Hematopoietic multipotent progenitor cell treated with erythropoietin and hydrocortisone succinate and interleukin-3 and kit ligand, for 15 days (in vitro differentiated cells): ENCODE measurements around the gene ZBTB7C.
A peak's percentile ranks its signal among the peaks of the same experiment; 100 is the strongest.

Experiments
- DNase-seq: peaks from one replicate; pipeline ENCODE4 v3.0.0-alpha.2; 2015; ENCODE audit warnings: low spot score

Gene ZBTB7C

DNA sequence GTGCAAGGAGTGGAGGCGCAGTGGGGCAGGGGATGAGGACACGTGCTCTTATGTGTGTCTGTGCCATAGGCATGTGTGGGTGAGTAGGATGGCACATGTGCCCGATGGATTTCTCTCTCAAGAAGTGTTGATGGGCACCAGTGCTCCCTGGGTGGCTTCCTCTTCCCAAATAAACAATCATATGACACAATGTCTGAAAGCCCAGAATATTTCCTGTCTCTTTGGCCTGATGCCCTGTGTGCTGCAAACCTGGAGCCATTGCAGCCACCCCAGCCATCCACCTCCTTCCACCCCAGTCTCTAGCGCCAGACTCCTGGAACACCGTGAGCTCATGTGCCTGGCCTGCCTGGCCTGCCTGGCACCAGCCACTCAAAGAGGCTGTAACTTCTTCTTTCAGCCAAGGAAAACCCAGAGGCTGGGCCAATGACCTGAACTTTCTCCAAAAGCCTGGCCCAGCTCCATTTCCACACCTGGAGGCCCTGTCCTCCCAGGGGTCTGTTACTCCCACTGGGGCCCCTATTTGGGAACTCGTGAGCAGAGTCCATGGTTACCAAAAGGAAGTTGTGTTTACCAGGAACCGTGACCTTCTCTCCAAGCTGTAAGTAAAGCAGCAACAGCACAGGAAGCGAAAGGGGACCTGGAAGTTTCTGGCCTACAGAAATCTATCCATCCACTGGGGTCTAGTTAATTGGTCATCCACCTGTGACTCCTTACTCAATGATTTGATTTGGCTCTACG is 9.5 kb upstream of the ZBTB7C start:
- no peak for DNase-seq

DNA sequence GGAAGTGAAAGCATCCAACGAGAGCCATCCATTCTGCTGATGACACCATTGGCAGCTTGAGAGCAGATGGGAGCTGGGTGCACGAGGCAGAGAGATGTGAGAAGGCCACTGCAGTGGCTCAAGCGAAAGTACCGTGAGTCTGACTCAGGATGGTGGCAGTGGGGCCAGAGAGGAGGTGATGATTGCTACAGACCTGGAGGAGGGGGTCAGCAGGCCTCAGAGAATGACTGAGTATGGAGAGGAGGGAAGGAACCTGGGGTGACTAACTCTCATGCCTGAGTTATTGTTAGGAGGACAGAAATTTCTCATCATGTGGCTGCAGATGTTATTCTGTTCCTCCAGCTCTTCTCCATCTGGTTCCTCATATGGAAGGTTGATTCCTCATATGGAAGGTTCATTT is 8.8 kb upstream of the ZBTB7C start:
- DNase-seq, result no peak

GRCh38 chr18:48413342-48413741 is 4.2 kb upstream of the ZBTB7C start:
- no peak for DNase-seq

- no peak for DNase-seq
Measured at GRCh38 chr18:48412339-48412929, 3.3 kb upstream of the ZBTB7C start.

DNA sequence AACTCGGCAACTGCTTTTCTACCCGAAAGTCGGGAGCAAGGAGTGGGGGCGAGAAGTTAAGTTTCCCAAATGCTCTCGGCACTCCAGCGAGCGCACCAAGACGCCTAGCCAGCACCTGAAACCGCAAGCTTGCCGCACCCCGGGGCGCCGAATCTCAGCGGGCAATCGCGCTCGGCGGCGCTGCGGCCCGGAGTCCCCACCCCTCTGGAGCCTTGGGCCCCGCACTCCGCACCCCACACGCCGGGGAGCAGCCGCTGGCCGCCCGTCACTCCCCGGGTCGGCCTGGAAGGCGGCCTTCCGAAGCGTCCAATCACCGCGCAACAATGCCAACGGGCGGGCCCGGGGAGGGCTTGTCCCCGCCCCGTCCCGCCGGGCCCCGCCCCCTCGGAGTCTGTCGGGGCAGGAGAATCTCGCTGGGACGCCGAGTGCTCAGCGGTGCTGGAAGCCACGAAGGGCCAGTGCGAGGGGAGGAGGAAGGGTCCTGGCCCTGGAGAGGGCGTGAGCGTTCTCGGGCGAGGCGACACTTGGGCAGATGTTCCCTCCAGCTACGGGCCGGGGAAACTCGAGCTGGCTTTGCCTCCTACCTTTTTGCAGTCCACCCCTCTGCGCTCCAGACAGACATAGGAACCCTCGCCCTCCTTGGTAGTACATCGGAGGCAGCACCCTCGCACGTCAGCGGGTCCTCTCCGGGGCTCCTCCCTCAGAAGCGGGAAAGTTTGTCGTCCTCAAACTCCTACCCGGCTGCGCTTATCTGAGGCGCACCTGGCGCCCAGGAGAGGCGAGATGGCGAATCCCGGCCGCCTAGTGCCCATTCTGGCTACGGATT is 1.1 kb upstream of the ZBTB7C start:
- DNase-seq, result peak; percentile 47

DNA sequence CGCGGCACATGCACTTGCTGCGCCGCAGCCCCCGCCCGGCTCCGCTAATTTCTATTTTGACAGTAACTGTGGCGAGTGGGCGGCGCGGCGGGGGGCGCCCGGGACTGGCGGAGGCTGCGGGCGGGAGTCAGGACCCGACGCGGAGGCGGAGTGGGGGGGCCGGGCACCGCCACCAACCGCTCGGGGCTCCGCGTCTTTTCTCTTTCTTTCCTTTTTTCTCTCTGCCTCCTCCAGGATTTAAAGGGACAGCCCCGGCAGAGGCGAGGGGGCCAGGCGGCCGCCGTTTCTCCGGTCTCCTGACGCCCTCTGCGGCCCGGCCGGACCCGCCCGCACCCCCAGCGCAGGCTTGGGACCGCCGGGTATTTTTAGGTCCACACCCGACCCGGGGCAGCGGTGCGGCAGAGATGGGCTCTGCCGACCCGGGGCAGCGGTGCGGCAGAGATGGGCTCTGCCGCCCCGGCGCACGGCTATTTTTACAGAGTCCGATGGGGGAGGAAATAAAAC is 460 bp upstream of the ZBTB7C start:
- DNase-seq, result no peak

- no peak for DNase-seq
Measured at GRCh38 chr18:48408111-48408726, 964 bp downstream of the ZBTB7C start.

GRCh38 chr18:48407358-48407757 is 1.8 kb downstream of the ZBTB7C start:
- DNase-seq, result no peak

- DNase-seq, result no peak
Measured at GRCh38 chr18:48405978-48406377, 3.2 kb downstream of the ZBTB7C start.

DNA sequence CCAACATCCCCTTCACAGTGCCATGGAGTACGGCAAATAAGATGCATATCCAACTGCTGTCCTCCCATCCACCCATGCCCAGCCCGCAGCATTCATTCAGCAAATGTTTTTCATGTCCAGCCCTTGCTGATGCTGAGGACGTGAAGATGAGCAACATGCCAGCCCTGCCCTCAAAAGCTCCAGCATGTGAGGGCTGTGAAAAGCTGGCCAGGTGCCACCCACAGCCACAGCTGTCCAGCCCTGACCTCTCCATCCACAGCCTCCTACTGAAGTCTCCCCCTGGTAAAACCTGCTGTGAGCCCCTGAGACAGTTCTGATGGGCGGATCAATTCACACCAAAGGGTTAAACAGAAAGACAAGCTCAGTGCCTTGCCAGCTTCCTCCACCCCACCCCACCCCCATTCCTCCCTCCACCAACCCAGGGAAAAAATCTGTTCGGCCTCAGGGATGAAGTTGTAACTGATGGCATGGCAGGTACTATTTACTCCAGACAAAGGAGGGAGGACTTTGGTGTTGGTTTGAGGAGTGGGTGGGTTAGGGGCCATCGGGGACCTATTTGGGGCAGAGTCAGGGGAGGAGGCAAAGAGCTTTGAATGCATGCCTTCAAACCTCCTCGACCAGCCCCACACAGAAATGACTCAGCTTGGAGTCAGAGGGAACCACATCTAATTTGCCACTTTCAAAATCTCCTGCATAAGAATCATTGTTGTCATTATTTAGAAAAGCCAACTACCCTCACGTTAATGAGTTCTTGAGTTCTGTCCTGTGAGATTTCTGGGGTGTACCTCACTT is 4.3 kb downstream of the ZBTB7C start:
- no peak for DNase-seq

DNA sequence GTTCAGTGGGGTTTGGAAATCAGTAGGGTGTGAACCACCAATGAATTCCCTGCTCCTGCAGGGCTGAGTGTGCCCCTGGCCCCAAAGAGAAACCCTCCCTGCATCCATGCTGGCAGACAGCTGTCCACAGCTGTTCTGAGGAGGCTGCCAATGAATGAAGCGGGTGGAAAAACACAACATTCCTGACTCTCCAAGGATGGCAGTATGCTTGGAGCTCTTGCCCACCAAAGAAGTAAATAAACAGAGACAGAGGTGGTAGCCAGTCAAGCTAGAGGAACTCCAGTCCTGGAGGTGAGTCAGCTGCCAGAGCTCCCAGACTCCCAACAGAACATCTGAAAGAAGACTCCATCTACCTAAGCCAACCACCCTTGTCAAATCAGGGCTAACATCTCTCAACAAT is 6.2 kb downstream of the ZBTB7C start:
- no peak for DNase-seq

- DNase-seq, result no peak
Measured at GRCh38 chr18:48399303-48400075, 9.7 kb downstream of the ZBTB7C start.

DNA sequence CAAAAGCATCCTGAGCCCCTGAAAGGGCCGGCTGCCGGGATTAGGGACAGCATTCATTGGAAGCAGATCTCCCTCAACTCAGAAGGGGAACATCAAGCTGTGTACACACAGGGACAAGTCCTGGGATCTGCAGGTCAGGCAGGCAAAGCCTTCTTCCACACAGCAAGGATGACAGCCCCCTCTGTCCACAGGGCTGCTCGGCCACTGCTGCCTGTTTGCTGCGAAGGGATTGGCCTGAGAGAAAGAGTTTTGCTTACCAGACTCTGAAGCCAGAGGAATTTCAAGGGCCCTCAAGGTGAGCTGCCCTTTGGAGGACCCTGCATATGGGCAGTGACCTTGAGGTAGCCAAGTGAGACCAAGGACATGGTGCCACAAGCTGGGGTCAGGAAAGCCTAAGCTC is 11.1 kb downstream of the ZBTB7C start:
- DNase-seq, result no peak

DNA sequence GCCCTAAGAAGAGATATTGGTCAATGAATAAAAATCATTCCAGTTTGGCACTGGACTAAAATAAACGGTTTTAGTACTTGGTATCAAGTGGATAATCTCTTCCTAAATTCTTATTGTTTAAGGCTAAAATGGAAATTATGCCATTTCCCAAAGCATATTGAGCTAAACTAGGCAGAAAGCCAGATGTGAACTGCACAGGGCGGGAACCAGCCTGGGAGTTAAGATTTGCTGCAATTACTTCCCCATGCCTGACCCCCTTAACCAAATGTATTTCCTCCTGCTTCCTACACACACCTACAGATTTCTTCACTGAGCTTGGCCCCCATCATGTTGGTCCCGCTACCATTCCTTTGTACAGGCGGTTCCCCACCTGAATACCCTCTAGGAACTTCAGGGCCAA is 12.2 kb downstream of the ZBTB7C start:
- DNase-seq, result no peak

- no peak for DNase-seq
Measured at GRCh38 chr18:48396561-48396960, 12.6 kb downstream of the ZBTB7C start.

DNA sequence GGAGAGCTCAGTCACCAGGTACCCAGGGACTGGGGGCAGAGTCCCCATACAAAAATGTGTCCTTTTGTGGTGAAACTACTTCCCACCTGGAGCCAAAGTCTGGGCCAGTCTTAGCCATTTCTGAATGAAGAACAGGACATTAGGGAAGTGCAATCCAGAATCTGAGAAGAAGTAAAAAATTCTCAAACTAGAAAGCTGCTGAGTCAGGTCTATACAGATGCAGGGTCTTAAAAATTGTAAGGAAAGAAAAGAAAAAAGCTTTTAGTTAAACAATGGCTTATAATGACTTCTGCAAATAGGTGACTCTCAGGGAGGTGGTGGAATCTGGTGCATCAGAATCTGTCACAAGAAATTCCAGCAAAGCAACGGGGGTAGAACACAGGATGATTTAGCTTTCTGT is 13.5 kb downstream of the ZBTB7C start:
- DNase-seq, result no peak

GRCh38 chr18:48394176-48394575 is 15.0 kb downstream of the ZBTB7C start:
- DNase-seq, result no peak

- no peak for DNase-seq
Measured at GRCh38 chr18:48393776-48394175, 15.4 kb downstream of the ZBTB7C start.

DNA sequence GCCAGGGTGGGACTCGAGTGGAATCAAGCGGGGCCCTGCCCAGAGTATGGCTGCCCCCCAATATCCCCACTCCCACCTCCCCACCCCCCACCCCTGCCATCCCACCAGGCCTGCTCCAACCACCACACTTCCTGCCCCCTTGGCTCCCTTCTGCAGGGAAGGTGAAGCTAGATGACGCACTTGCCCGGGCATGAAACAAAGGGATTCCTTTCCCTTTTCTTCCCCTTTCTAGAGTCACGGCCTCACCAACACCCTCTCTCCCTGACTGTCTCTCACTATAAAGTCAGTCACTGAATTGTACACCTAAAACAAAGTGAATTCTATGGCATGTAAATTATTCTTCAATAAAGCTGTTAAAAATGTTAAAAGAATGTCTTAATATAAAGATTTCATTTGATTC is 16.0 kb downstream of the ZBTB7C start:
- no peak for DNase-seq

DNA sequence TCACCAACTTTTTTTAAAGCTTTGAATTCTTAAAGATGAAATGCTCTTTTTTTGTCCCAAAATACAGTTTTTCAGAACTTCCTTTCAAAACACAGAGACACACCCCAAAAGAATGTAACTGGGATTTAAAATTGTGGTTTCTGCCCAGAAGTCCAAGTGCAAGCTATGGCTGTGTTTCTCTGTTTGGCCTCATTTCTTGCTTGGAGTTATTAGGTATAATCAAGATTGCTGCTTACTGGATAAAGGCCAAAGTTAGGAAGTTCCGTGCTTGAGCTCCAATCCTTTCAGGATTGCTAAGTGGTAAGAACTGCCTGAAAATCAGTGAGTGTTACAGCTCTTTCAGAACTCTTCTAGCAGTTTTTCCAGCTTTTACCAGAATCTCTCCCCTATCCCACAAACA is 16.9 kb downstream of the ZBTB7C start:
- no peak for DNase-seq

DNA sequence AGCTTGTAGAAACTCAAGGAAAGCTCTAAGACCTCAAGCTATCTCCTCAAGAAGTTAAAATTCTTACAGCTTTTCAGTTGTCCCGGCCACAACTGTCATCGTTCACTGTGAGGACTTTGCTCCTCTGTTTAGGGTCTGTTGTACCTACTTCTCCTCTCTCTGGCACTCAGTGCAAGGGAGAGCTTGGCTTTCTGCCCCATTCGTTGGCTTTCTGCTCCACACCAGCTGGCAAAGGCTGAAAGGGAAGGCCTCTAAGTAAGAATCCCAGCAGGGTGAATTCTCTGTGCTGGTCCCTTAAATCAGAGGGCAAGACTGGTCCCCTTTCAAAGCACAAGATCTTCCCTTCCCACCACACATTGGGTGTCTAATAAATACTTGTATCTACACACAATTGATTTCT is 17.3 kb downstream of the ZBTB7C start:
- DNase-seq, result no peak
